Peyer's patch (tissue), 4 donors: ENCODE results near the gene HK2.
"Not testable (repeated sequence)": the region's sequence is repeated elsewhere in the genome, so short reads cannot be mapped to it uniquely, and the experiment has no call there.

Experiments used
- CTCF ChIP-seq, 6 experiments: fragments of 450-650 bp in 4 of 6; fragments of 200-600 bp in 2 of 6; sonication (generic) in 1 of 6; IDR thresholded peaks; one replicate each; pipeline ENCODE4 v1.5.1; 2017 to 2019; ENCODE audit warnings: antibody characterized with exemption in 6 of 6, mild to moderate bottlenecking in 3 of 6, moderate library complexity in 1 of 6
- POLR2A ChIP-seq, 2 donors: fragments of 450-650 bp; IDR thresholded peaks; one replicate each; pipeline ENCODE4 v1.5.1; 2017; ENCODE audit warnings: antibody characterized with exemption in 2 of 2, mild to moderate bottlenecking in 2 of 2, moderate library complexity in 2 of 2

GRCh38 chr2:74855114-74855707, 21.3 kb downstream of the HK2 start:
- not testable (repeated sequence) for TF ChIP-seq CTCF, POLR2A (IDR thresholded peaks at IDR 0.05)
